ENCODE results near the gene SYTL4. TPM values are rescaled to one million over a fixed set of nuclear protein-coding genes. Genes with fewer than 3 reads are reported as not detected.
A peak's percentile ranks its signal among the peaks of the same experiment; 100 is the strongest.
"Not testable (repeated sequence)": the region's sequence is repeated elsewhere in the genome, so short reads cannot be mapped to it uniquely, and the experiment has no call there.

Gene SYTL4
- polyA plus RNA-seq (2013) = 36.2 TPM

- Histone ChIP-seq H3K9me3 (ENCODE audit: control extremely low read depth in 1 of 5, control insufficient read depth in 4 of 5, insufficient read depth in 2 of 5, low read depth in 1 of 5, low read length in 4 of 5) (peaks cover 0 to 3% (median 0%) of the 10 kb centered on the region in 5 experiments), H3K36me3 (ENCODE audit: control insufficient read depth in 4 of 4, insufficient read depth in 4 of 4, low read length in 3 of 4) (no peaks in the 10 kb centered on the region), H3K4me1 (ENCODE audit: control extremely low read depth in 1 of 4, control insufficient read depth in 4 of 4, insufficient read depth in 4 of 4, low read length in 3 of 4) (peaks cover 0 to 34% (median 5%) of the 10 kb centered on the region in 4 experiments), H3K4me3 (ENCODE audit: control insufficient read depth in 1 of 7, extremely low read depth in 1 of 7, insufficient read depth in 4 of 7, low read depth in 2 of 7, low read length in 6 of 7) (peak within 1 kb of the TSS; percentile 62 to 92 (median 80)), H3K27ac (ENCODE audit: insufficient read depth in 1 of 2, low read depth in 1 of 2, low read length in 2 of 2, poor library complexity in 1 of 2, severe bottlenecking in 2 of 2) (peak within 1 kb of the TSS in 1 of 2 experiments; percentile 53), H3K27me3 (replicated peaks in 2 of 5; ENCODE audit: control insufficient read depth in 4 of 5, insufficient read depth in 5 of 5, low read length in 4 of 5) (peaks cover 0 to 11% (median 0%) of the 10 kb centered on the region in 5 experiments)
- POLR2A ChIA-PET = no interaction called here
- peak; percentile 21 to 48 (median 33) for DNase-seq
- 37% methylated on average over 60 of the region's 60 CpGs for WGBS (ENCODE audit: insufficient coverage)
- CTCF ChIA-PET = interaction anchor here (0.9 to 3.4 kb wide), 6 partner anchors 10 to 46 kb away, joined by 3 to 9 read pairs (median 5); no protein-coding TSS in a partner anchor
These were observed at the start of gene SYTL4 for GRCh38 chrX:100731441-100732281. Gene SYTL4, minus strand, starts transcription at chrX:100732121. Its CDS starts 30,084 bp downstream, at chrX:100702037.

- H3K36me3 ChIP-seq (ENCODE audit: control insufficient read depth in 4 of 4, insufficient read depth in 4 of 4, low read length in 3 of 4); H3K4me3 ChIP-seq (ENCODE audit: control insufficient read depth in 1 of 7, extremely low read depth in 1 of 7, insufficient read depth in 4 of 7, low read depth in 2 of 7, low read length in 6 of 7); H3K4me1 ChIP-seq (ENCODE audit: control extremely low read depth in 1 of 4, control insufficient read depth in 4 of 4, insufficient read depth in 4 of 4, low read length in 3 of 4); DNase-seq; H3K27me3 ChIP-seq (replicated peaks in 2 of 5; ENCODE audit: control insufficient read depth in 4 of 5, insufficient read depth in 5 of 5, low read length in 4 of 5); H3K9me3 ChIP-seq (ENCODE audit: control extremely low read depth in 1 of 5, control insufficient read depth in 4 of 5, insufficient read depth in 2 of 5, low read depth in 1 of 5, low read length in 4 of 5); POLR2A ChIA-PET; H3K27ac ChIP-seq (ENCODE audit: insufficient read depth in 1 of 2, low read depth in 1 of 2, low read length in 2 of 2, poor library complexity in 1 of 2, severe bottlenecking in 2 of 2): not testable (repeated sequence)
- WGBS (ENCODE audit: insufficient coverage) = no CpG with 5 or more reads among the region's 6 CpGs
- CTCF ChIA-PET = interaction anchor here (1.2 to 7.4 kb wide), 10 partner anchors 16 to 101 kb away, joined by 3 to 141 read pairs (median 8); no protein-coding TSS in a partner anchor
These were observed 37.5 kb upstream of the SYTL4 start for GRCh38 chrX:100769439-100769838.

- peaks cover 0 to 5% (median 0%) of the 10 kb centered on the region in 4 experiments for H3K4me1 ChIP-seq (ENCODE audit: control extremely low read depth in 1 of 4, control insufficient read depth in 4 of 4, insufficient read depth in 4 of 4, low read length in 3 of 4)
- no peaks in the 10 kb centered on the region for H3K36me3 ChIP-seq (ENCODE audit: control insufficient read depth in 4 of 4, insufficient read depth in 4 of 4, low read length in 3 of 4)
- no peak overlapping the region for H3K27ac ChIP-seq (ENCODE audit: insufficient read depth in 1 of 2, low read depth in 1 of 2, low read length in 2 of 2, poor library complexity in 1 of 2, severe bottlenecking in 2 of 2)
- H3K9me3 ChIP-seq (ENCODE audit: control extremely low read depth in 1 of 5, control insufficient read depth in 4 of 5, insufficient read depth in 2 of 5, low read depth in 1 of 5, low read length in 4 of 5) = no peaks in the 10 kb centered on the region
- 19% methylated on average over 4 of the region's 7 CpGs for WGBS (ENCODE audit: insufficient coverage)
- peak; percentile 63 to 88 (median 80) for DNase-seq
- no peaks in the 10 kb centered on the region for H3K27me3 ChIP-seq (replicated peaks in 2 of 5; ENCODE audit: control insufficient read depth in 4 of 5, insufficient read depth in 5 of 5, low read length in 4 of 5)
- ChIA-PET POLR2A (no interaction called here), CTCF (interaction anchor here (0.6 to 7.4 kb wide), 16 partner anchors 9 to 101 kb away, joined by 3 to 141 read pairs (median 5); partner anchors contain the start of gene SYTL4)
- H3K4me3 ChIP-seq (ENCODE audit: control insufficient read depth in 1 of 7, extremely low read depth in 1 of 7, insufficient read depth in 4 of 7, low read depth in 2 of 7, low read length in 6 of 7) = no peak overlapping the region
These were observed 36.9 kb upstream of the SYTL4 start for GRCh38 chrX:100768679-100769338.

GRCh38 chrX:100750883-100751282 lies 19.0 kb upstream of the SYTL4 start:
- Histone ChIP-seq H3K36me3 (ENCODE audit: control insufficient read depth in 4 of 4, insufficient read depth in 4 of 4, low read length in 3 of 4) (no peaks in the 10 kb centered on the region), H3K27me3 (replicated peaks in 2 of 5; ENCODE audit: control insufficient read depth in 4 of 5, insufficient read depth in 5 of 5, low read length in 4 of 5) (peaks cover 0 to 3% (median 0%) of the 10 kb centered on the region in 5 experiments), H3K4me1 (ENCODE audit: control extremely low read depth in 1 of 4, control insufficient read depth in 4 of 4, insufficient read depth in 4 of 4, low read length in 3 of 4) (peaks cover 0 to 13% (median 6%) of the 10 kb centered on the region in 4 experiments), H3K4me3 (ENCODE audit: control insufficient read depth in 1 of 7, extremely low read depth in 1 of 7, insufficient read depth in 4 of 7, low read depth in 2 of 7, low read length in 6 of 7) (no peak overlapping the region), H3K9me3 (ENCODE audit: control extremely low read depth in 1 of 5, control insufficient read depth in 4 of 5, insufficient read depth in 2 of 5, low read depth in 1 of 5, low read length in 4 of 5) (no peaks in the 10 kb centered on the region), H3K27ac (ENCODE audit: insufficient read depth in 1 of 2, low read depth in 1 of 2, low read length in 2 of 2, poor library complexity in 1 of 2, severe bottlenecking in 2 of 2) (no peak overlapping the region)
- CTCF ChIA-PET = no interaction called here
- 71% methylated on average over 1 of the region's 1 CpG for WGBS (ENCODE audit: insufficient coverage)
- no peak for DNase-seq
- POLR2A ChIA-PET = no interaction called here

GRCh38 chrX:100748108-100748507 lies 16.2 kb upstream of the SYTL4 start:
- Histone ChIP-seq H3K27ac (ENCODE audit: insufficient read depth in 1 of 2, low read depth in 1 of 2, low read length in 2 of 2, poor library complexity in 1 of 2, severe bottlenecking in 2 of 2) (no peak overlapping the region), H3K36me3 (ENCODE audit: control insufficient read depth in 4 of 4, insufficient read depth in 4 of 4, low read length in 3 of 4) (no peaks in the 10 kb centered on the region), H3K9me3 (ENCODE audit: control extremely low read depth in 1 of 5, control insufficient read depth in 4 of 5, insufficient read depth in 2 of 5, low read depth in 1 of 5, low read length in 4 of 5) (no peaks in the 10 kb centered on the region), H3K4me3 (ENCODE audit: control insufficient read depth in 1 of 7, extremely low read depth in 1 of 7, insufficient read depth in 4 of 7, low read depth in 2 of 7, low read length in 6 of 7) (no peak overlapping the region), H3K27me3 (replicated peaks in 2 of 5; ENCODE audit: control insufficient read depth in 4 of 5, insufficient read depth in 5 of 5, low read length in 4 of 5) (peaks cover 0 to 3% (median 0%) of the 10 kb centered on the region in 5 experiments), H3K4me1 (ENCODE audit: control extremely low read depth in 1 of 4, control insufficient read depth in 4 of 4, insufficient read depth in 4 of 4, low read length in 3 of 4) (peaks cover 0 to 23% (median 10%) of the 10 kb centered on the region in 4 experiments)
- POLR2A ChIA-PET = no interaction called here
- peak; percentile 13 to 60 (median 39) for DNase-seq
- CTCF ChIA-PET = no interaction called here
- 58% methylated on average over 2 of the region's 2 CpGs for WGBS (ENCODE audit: insufficient coverage)

- Histone ChIP-seq H3K27me3 (replicated peaks in 2 of 5; ENCODE audit: control insufficient read depth in 4 of 5, insufficient read depth in 5 of 5, low read length in 4 of 5) (peaks cover 0 to 3% (median 0%) of the 10 kb centered on the region in 5 experiments), H3K9me3 (ENCODE audit: control extremely low read depth in 1 of 5, control insufficient read depth in 4 of 5, insufficient read depth in 2 of 5, low read depth in 1 of 5, low read length in 4 of 5) (no peaks in the 10 kb centered on the region), H3K36me3 (ENCODE audit: control insufficient read depth in 4 of 4, insufficient read depth in 4 of 4, low read length in 3 of 4) (no peaks in the 10 kb centered on the region), H3K4me1 (ENCODE audit: control extremely low read depth in 1 of 4, control insufficient read depth in 4 of 4, insufficient read depth in 4 of 4, low read length in 3 of 4) (peaks cover 0 to 27% (median 13%) of the 10 kb centered on the region in 4 experiments), H3K4me3 (ENCODE audit: control insufficient read depth in 1 of 7, extremely low read depth in 1 of 7, insufficient read depth in 4 of 7, low read depth in 2 of 7, low read length in 6 of 7) (no peak overlapping the region), H3K27ac (ENCODE audit: insufficient read depth in 1 of 2, low read depth in 1 of 2, low read length in 2 of 2, poor library complexity in 1 of 2, severe bottlenecking in 2 of 2) (no peak overlapping the region)
- ChIA-PET CTCF (no interaction called here), POLR2A (no interaction called here)
- DNase-seq = no peak
- WGBS (ENCODE audit: insufficient coverage) = no CpG with 5 or more reads among the region's 2 CpGs
These were observed 15.8 kb upstream of the SYTL4 start for GRCh38 chrX:100747703-100748102.
